MM.1S (cell line): ENCODE results near the gene HSPB9.

ENCODE experiments used
- DNase-seq: peaks from one replicate; pipeline ENCODE4 v3.0.0-alpha.2; 2015
- H2AFZ ChIP-seq: fragments of 300-600 bp; sonication (generic); 2 replicates; pipeline ENCODE4 v1.6.0; 2016; ENCODE audit warnings: antibody characterized with exemption, low read length
- H3F3A ChIP-seq: fragments of 300-600 bp; sonication (generic); 2 replicates; pipeline ENCODE4 v1.6.1; 2016; ENCODE audit warnings: mild to moderate bottlenecking, antibody characterized with exemption, low read length, moderate library complexity, mixed read lengths; ENCODE audit not compliant: insufficient read depth
- H3K27ac ChIP-seq: fragments of 300-600 bp; sonication (generic); 2 replicates; pipeline ENCODE4 v1.5.1; 2016; ENCODE audit warnings: mild to moderate bottlenecking, low read length
- H3K27me3 ChIP-seq: fragments of 300-600 bp; sonication (generic); replicated peaks from 2 replicates; pipeline ENCODE4 v1.6.0; 2016; ENCODE audit warnings: low read length; ENCODE audit not compliant: insufficient read depth
- H3K36me3 ChIP-seq: fragments of 300-600 bp; sonication (generic); replicated peaks from 2 replicates; pipeline ENCODE4 v1.6.1; 2016; ENCODE audit warnings: mild to moderate bottlenecking, low read length, mixed read lengths; ENCODE audit not compliant: insufficient read depth
- H3K4me1 ChIP-seq: fragments of 300-600 bp; sonication (generic); 2 replicates; pipeline ENCODE4 v1.6.1; 2016; ENCODE audit warnings: low read length, mixed read lengths
- H3K4me2 ChIP-seq: fragments of 300-600 bp; sonication (generic); 2 replicates; pipeline ENCODE4 v1.6.0; 2016; ENCODE audit warnings: low read depth, low read length
- H3K4me3 ChIP-seq: fragments of 300-600 bp; sonication (generic); 2 replicates; pipeline ENCODE4 v1.5.1; 2016; ENCODE audit warnings: low read length, mixed read lengths
- H3K79me2 ChIP-seq: fragments of 300-600 bp; sonication (generic); 2 replicates; pipeline ENCODE4 v1.6.1; 2016; ENCODE audit warnings: mixed run types, low read length, mixed read lengths
- H3K9ac ChIP-seq: fragments of 300-600 bp; sonication (generic); 2 replicates; pipeline ENCODE4 v1.6.1; 2016; ENCODE audit warnings: low read length, mixed read lengths
- H3K9me2 ChIP-seq: fragments of 300-600 bp; sonication (generic); replicated peaks from 2 replicates; pipeline ENCODE4 v1.6.1; 2016; ENCODE audit warnings: mild to moderate bottlenecking, low read length, mixed read lengths; ENCODE audit not compliant: insufficient read depth
- H3K9me3 ChIP-seq: fragments of 300-600 bp; sonication (generic); replicated peaks from 2 replicates; pipeline ENCODE4 v1.6.1; 2016; ENCODE audit warnings: mild to moderate bottlenecking, low read length, mixed read lengths; ENCODE audit not compliant: insufficient read depth
- H4K20me1 ChIP-seq: fragments of 300-600 bp; sonication (generic); 2 replicates; pipeline ENCODE4 v1.6.1; 2016; ENCODE audit warnings: mild to moderate bottlenecking, low read length, moderate library complexity, mixed read lengths; ENCODE audit not compliant: insufficient read depth
- EZH2 ChIP-seq: fragments of 300-600 bp; sonication (generic); optimal IDR thresholded peaks from 2 replicates; pipeline ENCODE3; 2017; ENCODE audit warnings: low read depth, mild to moderate bottlenecking, antibody characterized with exemption, low read length, mixed read lengths
- EZH2phosphoT487 ChIP-seq: fragments of 300-600 bp; sonication (generic); IDR thresholded peaks from 2 replicates; pipeline ENCODE4 v1.6.1; 2018; ENCODE audit warnings: antibody characterized with exemption, low read length
- TF ChIP-seq, protein P1 (sequence below): fragments of 300-600 bp; sonication (generic); IDR thresholded peaks from 2 replicates; pipeline ENCODE4 v1.5.1; 2016; ENCODE audit warnings: antibody characterized with exemption, low read length, mixed read lengths

HSPB9 gene

GRCh38 chr17:42131232-42131631 is 8.6 kb downstream of the HSPB9 start:
- H3K27me3 ChIP-seq, result no peaks in the 10 kb centered on the region
- peaks cover 56% of the 10 kb centered on the region for H3K79me2 ChIP-seq
- TF ChIP-seq, protein P1, sequence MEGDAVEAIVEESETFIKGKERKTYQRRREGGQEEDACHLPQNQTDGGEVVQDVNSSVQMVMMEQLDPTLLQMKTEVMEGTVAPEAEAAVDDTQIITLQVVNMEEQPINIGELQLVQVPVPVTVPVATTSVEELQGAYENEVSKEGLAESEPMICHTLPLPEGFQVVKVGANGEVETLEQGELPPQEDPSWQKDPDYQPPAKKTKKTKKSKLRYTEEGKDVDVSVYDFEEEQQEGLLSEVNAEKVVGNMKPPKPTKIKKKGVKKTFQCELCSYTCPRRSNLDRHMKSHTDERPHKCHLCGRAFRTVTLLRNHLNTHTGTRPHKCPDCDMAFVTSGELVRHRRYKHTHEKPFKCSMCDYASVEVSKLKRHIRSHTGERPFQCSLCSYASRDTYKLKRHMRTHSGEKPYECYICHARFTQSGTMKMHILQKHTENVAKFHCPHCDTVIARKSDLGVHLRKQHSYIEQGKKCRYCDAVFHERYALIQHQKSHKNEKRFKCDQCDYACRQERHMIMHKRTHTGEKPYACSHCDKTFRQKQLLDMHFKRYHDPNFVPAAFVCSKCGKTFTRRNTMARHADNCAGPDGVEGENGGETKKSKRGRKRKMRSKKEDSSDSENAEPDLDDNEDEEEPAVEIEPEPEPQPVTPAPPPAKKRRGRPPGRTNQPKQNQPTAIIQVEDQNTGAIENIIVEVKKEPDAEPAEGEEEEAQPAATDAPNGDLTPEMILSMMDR, result no peak
- TF ChIP-seq EZH2, result no peak
- TF ChIP-seq EZH2phosphoT487, result no peak
- H4K20me1 ChIP-seq, result no peaks in the 10 kb centered on the region
- H3K36me3 ChIP-seq, result peaks cover 7% of the 10 kb centered on the region
- no peak overlapping the region for H3K4me3 ChIP-seq
- no peak overlapping the region for H2AFZ ChIP-seq
- peaks cover 20% of the 10 kb centered on the region for H3F3A ChIP-seq
- DNase-seq, result no peak
- no peak overlapping the region for H3K4me2 ChIP-seq
- no peaks in the 10 kb centered on the region for H3K9me3 ChIP-seq
- H3K9ac ChIP-seq, result no peak overlapping the region
- H3K4me1 ChIP-seq, result peaks cover 27% of the 10 kb centered on the region
- no peaks in the 10 kb centered on the region for H3K9me2 ChIP-seq
- H3K27ac ChIP-seq, result no peak overlapping the region

- H3K79me2 ChIP-seq, result peaks cover 63% of the 10 kb centered on the region
- no peaks in the 10 kb centered on the region for H3K9me2 ChIP-seq
- H3F3A ChIP-seq, result peaks cover 20% of the 10 kb centered on the region
- no peaks in the 10 kb centered on the region for H3K9me3 ChIP-seq
- H2AFZ ChIP-seq, result no peak overlapping the region
- peaks cover 7% of the 10 kb centered on the region for H3K36me3 ChIP-seq
- H3K9ac ChIP-seq, result no peak overlapping the region
- DNase-seq, result no peak
- no peak overlapping the region for H3K4me2 ChIP-seq
- no peaks in the 10 kb centered on the region for H3K27me3 ChIP-seq
- no peaks in the 10 kb centered on the region for H4K20me1 ChIP-seq
- TF ChIP-seq EZH2phosphoT487 (no peak), EZH2 (no peak)
- TF ChIP-seq, protein P1, result no peak
- H3K4me3 ChIP-seq, result no peak overlapping the region
- peaks cover 27% of the 10 kb centered on the region for H3K4me1 ChIP-seq
- H3K27ac ChIP-seq, result no peak overlapping the region
Measured at GRCh38 chr17:42131981-42132432, 9.4 kb downstream of the HSPB9 start.

DNA sequence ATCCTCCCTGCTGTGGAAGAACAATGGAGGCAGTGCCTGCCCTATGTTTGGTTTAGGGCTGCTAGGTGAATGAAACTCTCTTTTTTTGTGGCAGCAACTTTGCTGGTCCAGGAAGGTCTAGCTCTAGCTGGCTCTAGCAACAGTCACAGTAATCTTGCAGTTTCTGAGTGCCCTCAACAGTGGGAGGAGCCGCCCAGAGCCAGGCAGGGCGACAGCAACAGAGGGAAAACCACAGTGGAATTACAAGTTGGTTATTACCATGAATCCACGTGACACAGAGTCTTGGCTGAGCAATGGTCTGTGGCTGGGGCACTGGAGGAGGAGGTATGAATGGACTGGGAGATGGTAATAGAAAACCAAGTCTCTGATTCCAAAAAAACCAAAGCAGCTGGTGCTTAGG is 10.3 kb downstream of the HSPB9 start:
- Histone ChIP-seq H4K20me1 (no peaks in the 10 kb centered on the region), H3K9me2 (no peaks in the 10 kb centered on the region), H3K4me2 (peak overlapping the region; percentile 23; the same call in 1 of the 2 replicates), H3K9me3 (no peaks in the 10 kb centered on the region), H3K27me3 (no peaks in the 10 kb centered on the region), H3F3A (peaks cover 20% of the 10 kb centered on the region), H3K36me3 (peaks cover 7% of the 10 kb centered on the region), H3K79me2 (peaks cover 70% of the 10 kb centered on the region), H3K27ac (peak overlapping the region; percentile 56; the same call in 1 of the 2 replicates), H2AFZ (no peak overlapping the region), H3K4me3 (no peak overlapping the region), H3K9ac (no peak overlapping the region), H3K4me1 (peaks cover 27% of the 10 kb centered on the region)
- peak; percentile 66 for DNase-seq
- TF ChIP-seq, protein P1, result no peak
- TF ChIP-seq EZH2phosphoT487 (no peak), EZH2 (no peak)
